Uterus (tissue), 4 donors: ENCODE results near the gene TXNIP. TPM values are rescaled to one million over a fixed set of nuclear protein-coding genes. Genes with fewer than 3 reads are reported as not detected.

Experiments used
- DNase-seq, 2 donors: peaks; one replicate each; pipeline ENCODE4 v3.0.0-alpha.2; 2019 to 2020
- H3K27ac ChIP-seq, 2 donors: fragments of 200-600 bp; sonication (generic); 1 replicate in 1 of 2; 2 replicates in 1 of 2; pipeline ENCODE4 v1.5.1; 2016 to 2018
- H3K27me3 ChIP-seq, 2 donors: fragments of 200-600 bp; sonication (generic); one replicate each; pipeline ENCODE4 v1.5.1; 2018 to 2019; ENCODE audit warnings: control low read depth in 1 of 2
- H3K36me3 ChIP-seq, 2 donors: fragments of 200-600 bp; sonication (generic); one replicate each; pipeline ENCODE4 v1.5.1; 2019; ENCODE audit warnings: control low read depth in 1 of 2
- H3K4me1 ChIP-seq, 2 donors: fragments of 200-600 bp; sonication (generic); one replicate each; pipeline ENCODE4 v1.5.1; 2018 to 2019; ENCODE audit warnings: control low read depth in 1 of 2
- H3K4me3 ChIP-seq, 2 donors: fragments of 200-600 bp; sonication (generic); 1 replicate in 1 of 2; 2 replicates in 1 of 2; pipeline ENCODE4 v1.5.1; 2018 to 2019; ENCODE audit warnings: mild to moderate bottlenecking in 1 of 2
- H3K9me3 ChIP-seq, 2 donors: fragments of 200-600 bp; sonication (generic); one replicate each; pipeline ENCODE4 v1.5.1; 2019; ENCODE audit warnings: control low read depth in 1 of 2
- CTCF ChIP-seq, 4 experiments: fragments of 200-600 bp in 2 of 4; fragments of 450-650 bp in 2 of 4; sonication (generic) in 2 of 4; IDR thresholded peaks; one replicate each; pipeline ENCODE4 v1.5.1; 2016 to 2019; ENCODE audit warnings: antibody characterized with exemption in 4 of 4, mild to moderate bottlenecking in 2 of 4, moderate library complexity in 1 of 4
- POLR2A ChIP-seq, 2 donors: fragments of 450-650 bp; IDR thresholded peaks; one replicate each; pipeline ENCODE4 v1.6.1; 2016; ENCODE audit warnings: antibody characterized with exemption in 2 of 2, mild to moderate bottlenecking in 1 of 2, moderate library complexity in 1 of 2
- intact Hi-C: fragments of 100-400 bp; cut with DNase I; formaldehyde crosslinking; loops from one replicate; pipeline ENCODE4 v1.15.1; 2023; ENCODE audit warnings: low total_unique reads
- total RNA-seq, 4 donors: library from RNA; depleted of rRNA in 3 of 4; stranded (reverse); fragments of >200 nt in 3 of 4; gene quantifications; one replicate each; pipeline versions ENCODE4 v1.1.0 to v1.2.4, GENCODE V29; 2014 to 2023
- donor health status: DM: yes; HTN: yes; CAD: no.

TXNIP gene
- total RNA-seq, 4 donors from 2014 or later: 731 to 1,940 (median 1,478) TPM

GRCh38 chr1:145983960-145984830, 12.2 kb downstream of the TXNIP start:
- Histone ChIP-seq H3K9me3 (no peaks in the 10 kb centered on the region), H3K27ac (peak overlapping the region; percentile 96 to 100), H3K36me3 (no peaks in the 10 kb centered on the region), H3K4me3 (no peak overlapping the region), H3K4me1 (peaks cover 0 to 24% of the 10 kb centered on the region in 2 donors), H3K27me3 (no peaks in the 10 kb centered on the region)
- TF ChIP-seq CTCF (IDR thresholded peaks at IDR 0.05) (no peak), POLR2A (IDR thresholded peaks at IDR 0.05) (no peak)
- intact Hi-C loops: no loop called here
- DNase-seq: peak in 1 of 2 donors; percentile 9

GRCh38 chr1:145983206-145983675, 13.1 kb downstream of the TXNIP start:
- no peaks in the 10 kb centered on the region for H3K27me3 ChIP-seq
- peaks cover 8 to 31% of the 10 kb centered on the region in 2 donors for H3K4me1 ChIP-seq
- H3K36me3 ChIP-seq: no peaks in the 10 kb centered on the region
- intact Hi-C loops: no loop called here
- DNase-seq: peak; percentile 47 to 72
- H3K4me3 ChIP-seq: no peak overlapping the region
- peak overlapping the region; percentile 96 to 100 for H3K27ac ChIP-seq
- no peak for TF ChIP-seq POLR2A (IDR thresholded peaks at IDR 0.05)
- no peak for TF ChIP-seq CTCF (IDR thresholded peaks at IDR 0.05)
- no peaks in the 10 kb centered on the region for H3K9me3 ChIP-seq

- DNase-seq: peak; percentile 22 to 63
- Histone ChIP-seq H3K9me3 (no peaks in the 10 kb centered on the region), H3K27me3 (no peaks in the 10 kb centered on the region), H3K27ac (peak overlapping the region; percentile 96 to 100), H3K4me1 (peaks cover 12 to 31% of the 10 kb centered on the region in 2 donors), H3K36me3 (no peaks in the 10 kb centered on the region), H3K4me3 (no peak overlapping the region)
- TF ChIP-seq POLR2A (IDR thresholded peaks at IDR 0.05) (no peak), CTCF (IDR thresholded peaks at IDR 0.05) (no peak)
- intact Hi-C loops: no loop called here
These were observed 14.2 kb downstream of the TXNIP start for GRCh38 chr1:145982010-145982723.

- Histone ChIP-seq H3K4me1 (peaks cover 12 to 31% of the 10 kb centered on the region in 2 donors), H3K9me3 (no peaks in the 10 kb centered on the region), H3K4me3 (no peak overlapping the region), H3K27ac (peak overlapping the region; percentile 96 to 100), H3K36me3 (no peaks in the 10 kb centered on the region), H3K27me3 (no peaks in the 10 kb centered on the region)
- intact Hi-C loops: no loop called here
- TF ChIP-seq POLR2A (IDR thresholded peaks at IDR 0.05): no peak
- TF ChIP-seq CTCF (IDR thresholded peaks at IDR 0.05): no peak
- DNase-seq: peak in 1 of 2 donors; percentile 36
These were observed 15.9 kb downstream of the TXNIP start for GRCh38 chr1:145980457-145980994.
